Measurements from ENCODE around the gene SREBF1. TPM values are rescaled to one million over a fixed set of nuclear protein-coding genes. Genes with fewer than 3 reads are reported as not detected.
"Not testable (repeated sequence)": the region's sequence is repeated elsewhere in the genome, so short reads cannot be mapped to it uniquely, and the experiment has no call there.

Gene SREBF1
- total RNA-seq, 2 donors from 2014 or later = 67.2 to 103 TPM

- DNase-seq (ENCODE audit: low spot score in 2 of 2) (peak; percentile 74 to 81), ATAC-seq (peak; percentile 41 to 62)
- Mint-ChIP-seq H3K27ac (peak overlapping the region in 1 of 2 donors; percentile 29), H3K36me3 (no peaks in the 10 kb centered on the region), H3K9me3 (no peaks in the 10 kb centered on the region)
These were observed 24.4 kb downstream of the SREBF1 start for GRCh38 chr17:17812211-17813054.

DNA sequence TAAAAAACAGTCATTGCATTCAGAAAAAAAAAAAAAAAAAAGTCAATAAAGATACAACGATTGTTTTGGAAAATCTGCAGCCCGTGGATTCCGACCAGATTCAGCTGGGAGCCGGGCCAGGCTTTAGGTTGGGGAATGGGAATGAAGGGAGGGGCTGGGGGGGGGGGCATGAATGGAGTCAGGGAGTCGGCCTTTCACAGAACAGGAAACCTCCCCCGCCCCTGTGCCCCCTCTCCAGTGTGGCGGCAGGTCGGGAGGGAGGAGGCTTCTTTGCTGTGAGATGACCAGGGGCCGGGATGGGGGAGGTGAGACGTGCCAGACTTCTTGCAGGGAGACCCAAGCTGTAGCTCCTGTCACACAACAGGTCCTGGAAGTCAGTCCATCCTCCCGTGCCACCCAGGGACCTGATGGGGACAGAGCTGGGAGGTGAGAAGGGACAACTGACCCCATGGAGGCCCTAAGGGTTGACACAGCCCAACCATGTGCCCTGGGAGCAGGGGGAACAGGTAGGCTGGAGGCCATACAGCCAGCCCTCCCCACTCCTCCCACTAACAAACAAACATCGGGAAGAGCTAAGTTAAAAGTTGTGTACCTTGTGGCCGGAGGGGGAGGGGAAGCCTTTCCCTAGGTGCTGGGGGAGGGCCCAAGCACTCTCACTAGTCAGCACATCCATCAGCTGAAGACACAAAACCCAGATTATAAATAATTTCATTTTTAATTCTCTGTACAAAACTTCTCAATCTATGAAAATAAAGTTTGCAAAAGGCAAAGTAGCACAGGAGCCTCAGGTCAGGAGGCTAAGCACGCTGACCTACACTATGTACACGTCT is 25.2 kb downstream of the SREBF1 start:
- ATAC-seq = no peak
- Mint-ChIP-seq H3K27ac (peak overlapping the region in 1 of 2 donors; percentile 29), H3K9me3 (no peaks in the 10 kb centered on the region), H3K36me3 (no peaks in the 10 kb centered on the region)
- no peak for DNase-seq (ENCODE audit: low spot score in 2 of 2)

- Mint-ChIP-seq H3K27ac (no peak overlapping the region), H3K9me3 (no peaks in the 10 kb centered on the region), H3K36me3 (no peaks in the 10 kb centered on the region)
- ATAC-seq (no peak), DNase-seq (ENCODE audit: low spot score in 2 of 2) (no peak)
These were observed 25.9 kb downstream of the SREBF1 start for GRCh38 chr17:17810895-17811248.

DNA sequence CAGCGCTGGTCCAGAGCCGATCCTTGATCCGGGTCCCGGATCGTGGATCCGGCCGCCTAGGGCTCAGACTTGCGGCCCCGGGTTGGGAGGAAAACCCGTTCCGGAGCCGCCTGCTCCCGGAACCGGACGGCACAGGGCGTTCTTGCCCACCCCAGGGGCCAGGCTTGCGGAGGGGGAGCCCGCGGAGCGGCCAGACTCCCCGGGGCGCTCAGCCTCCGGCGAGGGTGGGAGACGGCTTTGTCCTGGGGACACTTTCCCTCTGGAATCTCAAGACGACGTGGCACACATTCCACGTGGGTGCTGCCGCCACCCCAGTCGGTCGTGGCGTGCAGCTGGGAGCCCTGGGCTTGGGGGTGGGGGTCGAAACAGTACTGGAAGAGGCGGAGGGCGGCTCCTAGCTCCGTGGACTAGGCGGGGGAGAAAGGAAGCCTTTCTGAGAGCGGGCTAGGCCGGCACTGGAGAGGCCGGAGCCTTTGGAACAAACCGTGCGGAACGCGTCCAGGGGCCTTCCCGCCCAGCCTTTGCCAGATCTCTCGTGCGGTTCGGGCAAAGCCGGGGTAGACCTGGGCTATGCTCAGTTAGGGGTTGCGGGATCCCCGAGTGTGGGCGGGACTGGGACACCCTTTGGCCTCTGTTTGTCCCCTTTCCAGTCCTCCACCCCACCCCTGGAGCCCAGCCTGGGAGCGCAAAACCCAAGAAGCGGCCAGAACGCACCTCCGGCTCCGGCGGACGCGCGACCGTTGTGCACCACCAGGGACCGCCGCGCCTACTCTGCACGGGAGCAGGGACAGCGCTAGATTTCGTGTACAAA is 26.5 kb downstream of the SREBF1 start:
- no peak for ATAC-seq
- DNase-seq (ENCODE audit: low spot score in 2 of 2) = no peak
- H3K9me3 Mint-ChIP-seq = no peaks in the 10 kb centered on the region
- no peak overlapping the region for H3K27ac Mint-ChIP-seq
- H3K36me3 Mint-ChIP-seq = no peaks in the 10 kb centered on the region

DNA sequence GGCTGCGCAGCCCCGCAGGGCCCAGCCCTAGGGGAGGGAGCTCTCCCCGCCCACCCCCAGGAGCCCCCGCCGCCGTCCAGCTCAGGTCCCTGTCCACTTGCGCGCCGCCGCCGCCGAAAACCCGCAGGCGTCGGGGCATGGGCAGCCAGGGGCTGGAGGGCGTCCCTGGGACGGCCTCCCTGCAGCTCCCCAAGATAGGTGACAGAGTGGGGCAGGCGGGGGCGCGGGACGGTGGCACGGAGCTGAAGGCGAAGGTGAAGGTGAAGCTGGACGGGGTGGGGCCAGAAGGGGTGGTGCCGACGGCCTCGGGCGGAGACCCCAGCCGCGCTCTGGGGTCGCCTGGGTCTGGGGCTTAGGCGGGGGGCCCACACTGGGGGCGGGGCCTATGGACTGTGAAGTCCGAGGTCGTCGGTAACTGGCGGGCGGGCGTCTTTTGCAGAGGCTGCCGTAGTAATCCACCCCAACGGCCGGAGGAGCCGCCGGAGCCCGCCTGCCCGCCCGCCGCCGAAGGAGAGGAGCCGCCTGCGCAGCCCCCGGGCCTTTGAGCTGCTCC is 27.2 kb downstream of the SREBF1 start:
- ATAC-seq (no peak), DNase-seq (ENCODE audit: low spot score in 2 of 2) (no peak)
- H3K36me3 Mint-ChIP-seq = no peaks in the 10 kb centered on the region
- no peaks in the 10 kb centered on the region for H3K9me3 Mint-ChIP-seq
- H3K27ac Mint-ChIP-seq = no peak overlapping the region

DNA sequence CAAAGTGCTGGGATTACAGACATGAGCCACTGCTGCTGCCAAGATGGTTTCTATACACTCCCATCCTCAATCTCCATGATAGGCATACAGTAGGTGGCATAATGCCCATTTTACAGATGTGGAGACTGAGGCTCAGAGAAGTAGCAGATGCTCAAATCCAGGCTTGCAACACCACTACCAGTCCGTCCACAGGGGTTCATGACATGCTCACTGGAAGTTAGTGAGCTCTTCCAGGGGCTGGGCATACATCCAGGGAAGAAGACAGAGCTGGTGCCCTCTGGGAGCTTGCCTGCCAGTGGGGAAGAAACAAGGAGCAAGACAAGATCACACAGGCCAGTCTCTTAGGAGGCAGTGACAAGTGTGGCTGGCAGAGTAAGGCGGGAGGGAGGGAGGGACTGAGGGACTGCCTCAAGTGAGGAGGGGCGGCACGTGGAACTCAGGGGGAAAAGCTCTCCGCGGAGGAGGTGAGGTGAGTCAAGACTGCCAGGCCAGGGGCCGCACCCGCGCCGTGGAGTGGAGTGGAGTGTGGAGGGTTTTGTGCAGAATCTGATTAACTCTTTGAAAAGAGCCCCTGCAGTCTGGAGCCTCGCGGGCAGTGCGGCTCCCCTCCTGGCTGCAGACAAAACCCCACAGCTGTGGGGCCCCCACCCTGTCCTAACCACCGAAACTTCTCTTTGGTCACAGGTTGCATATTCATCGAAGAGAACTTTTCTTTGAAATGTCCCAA is 27.9 kb downstream of the SREBF1 start:
- ATAC-seq (no peak), DNase-seq (ENCODE audit: low spot score in 2 of 2) (no peak)
- peak overlapping the region in 1 of 2 donors; percentile 70 for H3K27ac Mint-ChIP-seq
- no peaks in the 10 kb centered on the region for H3K9me3 Mint-ChIP-seq
- H3K36me3 Mint-ChIP-seq = no peaks in the 10 kb centered on the region

GRCh38 chr17:17808200-17808599 is 28.6 kb downstream of the SREBF1 start:
- not testable (repeated sequence) for H3K36me3 Mint-ChIP-seq; H3K9me3 Mint-ChIP-seq; ATAC-seq; H3K27ac Mint-ChIP-seq; DNase-seq (ENCODE audit: low spot score in 2 of 2)

DNA sequence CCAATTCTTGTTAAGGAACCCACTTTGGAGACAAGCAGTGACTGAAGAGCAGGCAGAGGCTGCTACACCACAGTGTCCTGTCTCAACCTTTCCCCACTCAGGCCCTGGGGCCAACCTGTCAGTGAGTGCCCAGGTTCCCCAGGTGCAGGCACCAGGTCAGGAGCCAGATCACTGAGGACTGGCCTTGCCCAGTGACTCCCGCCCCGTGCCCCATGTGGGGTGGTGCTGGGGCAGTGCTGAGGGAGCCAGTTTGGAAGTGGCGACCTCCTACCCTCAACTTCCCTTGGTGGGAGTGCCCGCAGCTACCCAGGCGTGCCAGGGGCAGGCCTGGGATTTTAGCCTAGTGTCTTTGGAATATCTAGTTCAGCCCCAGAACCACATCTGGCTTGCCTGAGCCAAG is 29.3 kb downstream of the SREBF1 start:
- H3K36me3 Mint-ChIP-seq = no peaks in the 10 kb centered on the region
- peak overlapping the region in 1 of 2 donors; percentile 25 for H3K27ac Mint-ChIP-seq
- ATAC-seq (peak in 1 of 2 donors; percentile 22), DNase-seq (ENCODE audit: low spot score in 2 of 2) (no peak)
- no peaks in the 10 kb centered on the region for H3K9me3 Mint-ChIP-seq

- no peaks in the 10 kb centered on the region for H3K36me3 Mint-ChIP-seq
- peak overlapping the region in 1 of 2 donors; percentile 3 for H3K27ac Mint-ChIP-seq
- DNase-seq (ENCODE audit: low spot score in 2 of 2) (no peak), ATAC-seq (no peak)
- no peaks in the 10 kb centered on the region for H3K9me3 Mint-ChIP-seq
These were observed 30.0 kb downstream of the SREBF1 start for GRCh38 chr17:17806611-17807274.

- no peaks in the 10 kb centered on the region for H3K9me3 Mint-ChIP-seq
- DNase-seq (ENCODE audit: low spot score in 2 of 2) = no peak
- ATAC-seq = no peak
- no peaks in the 10 kb centered on the region for H3K36me3 Mint-ChIP-seq
- peak overlapping the region; percentile 38 to 82 for H3K27ac Mint-ChIP-seq
These were observed 30.8 kb downstream of the SREBF1 start for GRCh38 chr17:17806035-17806434.

DNA sequence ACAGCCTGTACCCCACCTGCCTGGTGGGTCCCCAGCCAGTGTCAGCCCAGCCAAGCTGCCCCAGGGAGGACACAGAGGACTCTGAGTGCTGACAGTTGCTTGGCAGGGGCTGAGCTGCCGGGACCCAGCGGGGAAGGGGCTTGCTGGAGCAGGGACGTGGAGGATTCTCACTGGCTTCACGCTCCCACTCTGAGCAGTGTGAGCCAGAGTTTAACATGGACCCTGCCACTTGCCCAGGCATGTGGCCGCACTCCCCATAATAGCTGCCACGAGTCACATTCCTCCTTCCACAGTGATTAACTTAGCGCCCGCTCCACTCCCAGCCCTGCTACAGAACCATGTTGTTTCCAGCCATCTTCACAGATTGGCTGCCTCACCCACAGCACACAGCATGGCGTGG is 31.2 kb downstream of the SREBF1 start:
- no peaks in the 10 kb centered on the region for H3K9me3 Mint-ChIP-seq
- no peak for ATAC-seq
- H3K27ac Mint-ChIP-seq = peak overlapping the region; percentile 38 to 82
- DNase-seq (ENCODE audit: low spot score in 2 of 2) = no peak
- H3K36me3 Mint-ChIP-seq = no peaks in the 10 kb centered on the region

DNA sequence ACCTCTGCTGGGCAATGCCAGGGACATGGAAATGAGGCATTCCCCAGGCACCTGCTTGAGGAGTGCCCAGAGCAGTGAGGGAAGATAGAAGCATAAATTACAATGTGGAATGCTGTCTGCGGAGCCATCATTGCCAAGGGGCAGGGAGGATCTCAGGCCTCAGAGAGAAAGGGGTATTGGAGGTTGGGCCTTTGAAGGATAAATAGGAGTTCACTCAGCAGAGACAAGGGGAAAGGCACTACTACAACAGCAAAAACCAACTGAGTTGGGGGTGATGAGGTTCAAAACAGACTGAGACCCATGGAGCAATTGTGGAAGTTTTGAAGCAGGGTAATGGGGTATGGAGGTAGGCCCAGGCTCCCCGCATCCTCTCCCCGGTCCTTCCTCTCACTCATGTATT is 32.8 kb downstream of the SREBF1 start:
- H3K27ac Mint-ChIP-seq = peak overlapping the region in 1 of 2 donors; percentile 72
- no peak for ATAC-seq

GRCh38 chr17:17801800-17802481 is 34.8 kb downstream of the SREBF1 start:
- Mint-ChIP-seq H3K27ac (peak overlapping the region in 1 of 2 donors; percentile 44), H3K36me3 (no peaks in the 10 kb centered on the region), H3K9me3 (no peaks in the 10 kb centered on the region)
- DNase-seq (ENCODE audit: low spot score in 2 of 2) (no peak), ATAC-seq (no peak)

More for the DNA sequence above, 32.8 kb downstream of the SREBF1 start:
- H3K36me3 Mint-ChIP-seq = no peaks in the 10 kb centered on the region
- no peak for DNase-seq (ENCODE audit: low spot score in 2 of 2)
- no peaks in the 10 kb centered on the region for H3K9me3 Mint-ChIP-seq

GRCh38 chr17:17800504-17801021 is 36.2 kb downstream of the SREBF1 start:
- Mint-ChIP-seq H3K27ac (peak overlapping the region in 1 of 2 donors; percentile 60), H3K9me3 (no peaks in the 10 kb centered on the region), H3K36me3 (no peaks in the 10 kb centered on the region)
- ATAC-seq = no peak
- DNase-seq (ENCODE audit: low spot score in 2 of 2) = no peak
